Small intestine (tissue), 7 donors: Measurements from ENCODE around the gene CLEC6A. TPM values are rescaled to one million over a fixed set of nuclear protein-coding genes. Genes with fewer than 3 reads are reported as not detected.

Experiments used
- DNase-seq, 2 donors: peaks; one replicate each; pipeline versions ENCODE4 v3.0.0 to v3.0.0-alpha.2; 2013
- FAIRE-seq: peaks from 2 replicates; lab custom pipeline; 2012; peaks lifted over from hg19 to GRCh38; lab: Jason Lieb, UNC
- H3K27ac ChIP-seq, 3 donors: one replicate each; pipeline ENCODE4 v1.5.1; 2013; ENCODE audit warnings: low read length in 2 of 3, mild to moderate bottlenecking in 2 of 3, control low read depth in 1 of 3, inconsistent platforms in 1 of 3, low read depth in 1 of 3, moderate library complexity in 1 of 3
- H3K27me3 ChIP-seq, 3 donors: one replicate each; pipeline ENCODE4 v1.6.1; 2013; ENCODE audit warnings: low read length in 3 of 3, inconsistent platforms in 1 of 3; ENCODE audit not compliant: control insufficient read depth in 3 of 3, insufficient read depth in 3 of 3
- H3K36me3 ChIP-seq, 3 donors: one replicate each; pipeline ENCODE4 v1.6.1; 2013; ENCODE audit warnings: low read length in 3 of 3, inconsistent platforms in 1 of 3, low read depth in 1 of 3, mild to moderate bottlenecking in 1 of 3, moderate library complexity in 1 of 3; ENCODE audit not compliant: control insufficient read depth in 3 of 3, insufficient read depth in 2 of 3
- H3K4me1 ChIP-seq, 3 donors: one replicate each; pipeline ENCODE4 v1.6.1; 2013; ENCODE audit warnings: low read length in 2 of 3, inconsistent platforms in 1 of 3, low read depth in 1 of 3, mild to moderate bottlenecking in 1 of 3, moderate library complexity in 1 of 3; ENCODE audit not compliant: control insufficient read depth in 3 of 3, insufficient read depth in 2 of 3
- H3K4me3 ChIP-seq, 3 donors: one replicate each; pipeline ENCODE4 v1.5.1; 2013; ENCODE audit warnings: low read length in 3 of 3, control low read depth in 1 of 3, inconsistent platforms in 1 of 3, low read depth in 1 of 3, mild to moderate bottlenecking in 1 of 3, moderate library complexity in 1 of 3
- H3K9me3 ChIP-seq, 2 donors: one replicate each; pipeline ENCODE4 v1.6.1; 2013; ENCODE audit warnings: low read depth in 1 of 2, low read length in 1 of 2; ENCODE audit not compliant: control insufficient read depth in 2 of 2, insufficient read depth in 1 of 2
- WGBS, 3 donors: extraction: QIAGEN DNeasy Blood & Tissue Kit; methylation state at CpG; one replicate each; pipeline ENCODE4 v1.1.7; 2013; 5-methylcytosine and 5-hydroxymethylcytosine counted together
- polyA plus RNA-seq, 4 donors: library from polyadenylated mRNA; stranded (reverse) in 3 of 4; unstranded in 1 of 4; fragments of 200-250 nt in 3 of 4; fragments of 120-200 nt in 1 of 4; gene quantifications; one replicate each; pipeline versions ENCODE4 v1.2.1 to v1.2.3, GENCODE V29; 2013
- donor health status: healthy with polysubstance abuse.
- donor health status: control.
- donor health status: control.
- donor health status: Bipolar disorder and iron deficiency.
- donor health status: healthy.

The CLEC6A gene
- polyA plus RNA-seq, 4 donors = 0.04 TPM; not detected in 3

DNA sequence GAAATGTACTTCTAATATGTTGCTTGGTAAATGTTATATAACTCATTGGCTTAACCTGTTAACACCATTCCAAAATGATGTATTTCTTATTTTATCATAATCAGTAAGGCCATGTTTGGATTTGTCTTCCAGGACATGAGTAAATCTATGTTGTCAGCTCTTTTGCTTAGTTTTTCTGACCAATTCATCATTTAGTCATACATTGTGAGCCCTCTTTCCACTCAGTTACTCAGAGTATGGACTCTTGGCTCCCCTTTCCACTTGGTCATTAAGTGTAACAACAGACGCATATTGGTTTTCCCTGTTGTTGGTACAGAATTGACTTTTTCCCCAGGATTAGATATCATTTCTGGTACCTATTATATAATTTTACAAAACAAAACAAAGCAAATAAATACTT, 48.6 kb downstream of the CLEC6A start:
- no peak overlapping the region for H3K27ac ChIP-seq
- H3K4me3 ChIP-seq = no peak overlapping the region
- no peaks in the 10 kb centered on the region for H3K9me3 ChIP-seq
- no peak for FAIRE-seq
- H3K36me3 ChIP-seq = no peaks in the 10 kb centered on the region
- DNase-seq = no peak
- 90 to 97% (median 94%) methylated on average over 1 of the region's 1 CpG for WGBS, 3 donors
- H3K27me3 ChIP-seq = peaks cover 0 to 2% (median 0%) of the 10 kb centered on the region in 3 donors
- no peaks in the 10 kb centered on the region for H3K4me1 ChIP-seq

DNA sequence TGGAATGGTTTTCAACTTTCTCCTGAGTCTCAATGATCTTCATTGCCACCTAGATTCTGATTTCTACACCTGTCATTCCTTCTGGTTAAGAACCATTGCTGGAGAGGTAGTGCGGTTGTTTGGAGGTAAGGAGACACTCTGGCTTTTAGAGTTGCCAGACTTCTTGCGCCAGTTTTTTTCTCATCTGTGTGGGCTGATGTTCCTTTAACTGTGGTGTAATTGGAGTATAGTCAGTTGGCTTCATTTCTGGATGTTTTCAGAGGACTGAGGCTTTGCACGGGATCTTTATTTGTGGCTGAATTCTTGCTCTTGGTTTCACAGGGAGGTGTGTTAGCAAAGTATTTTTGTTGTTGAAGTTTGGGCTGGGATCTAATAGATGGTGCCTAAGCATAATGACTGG, 51.8 kb downstream of the CLEC6A start:
- Histone ChIP-seq H3K4me3 (no peak overlapping the region), H3K4me1 (no peaks in the 10 kb centered on the region), H3K27ac (no peak overlapping the region), H3K9me3 (no peaks in the 10 kb centered on the region), H3K27me3 (no peaks in the 10 kb centered on the region), H3K36me3 (no peaks in the 10 kb centered on the region)
- 92 to 94% (median 92%) methylated on average over 3 of the region's 3 CpGs for WGBS, 3 donors
- FAIRE-seq (no peak), DNase-seq (no peak)

DNA sequence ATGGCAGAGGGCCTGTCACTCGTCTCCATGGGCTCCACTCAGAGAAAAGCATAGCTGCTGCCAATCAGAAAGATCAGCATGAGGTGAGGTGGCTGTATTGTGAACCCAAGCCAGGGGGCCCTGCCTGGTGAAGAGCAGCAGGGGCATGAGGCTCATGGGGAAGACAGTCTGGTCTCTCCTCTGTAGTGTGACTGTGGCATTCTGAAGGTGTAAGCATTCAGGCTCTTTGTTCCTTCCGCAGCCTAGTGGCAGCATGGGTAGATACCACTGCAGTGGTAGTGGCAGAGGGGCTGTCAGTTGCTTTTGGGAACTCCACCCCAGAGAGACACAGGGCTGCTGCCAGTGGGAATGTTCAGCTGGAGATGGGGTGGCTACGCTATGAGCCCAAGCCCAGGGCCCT, 52.5 kb downstream of the CLEC6A start:
- FAIRE-seq (no peak), DNase-seq (no peak)
- WGBS, 3 donors = 83 to 91% (median 89%) methylated on average over 3 of the region's 3 CpGs

DNA sequence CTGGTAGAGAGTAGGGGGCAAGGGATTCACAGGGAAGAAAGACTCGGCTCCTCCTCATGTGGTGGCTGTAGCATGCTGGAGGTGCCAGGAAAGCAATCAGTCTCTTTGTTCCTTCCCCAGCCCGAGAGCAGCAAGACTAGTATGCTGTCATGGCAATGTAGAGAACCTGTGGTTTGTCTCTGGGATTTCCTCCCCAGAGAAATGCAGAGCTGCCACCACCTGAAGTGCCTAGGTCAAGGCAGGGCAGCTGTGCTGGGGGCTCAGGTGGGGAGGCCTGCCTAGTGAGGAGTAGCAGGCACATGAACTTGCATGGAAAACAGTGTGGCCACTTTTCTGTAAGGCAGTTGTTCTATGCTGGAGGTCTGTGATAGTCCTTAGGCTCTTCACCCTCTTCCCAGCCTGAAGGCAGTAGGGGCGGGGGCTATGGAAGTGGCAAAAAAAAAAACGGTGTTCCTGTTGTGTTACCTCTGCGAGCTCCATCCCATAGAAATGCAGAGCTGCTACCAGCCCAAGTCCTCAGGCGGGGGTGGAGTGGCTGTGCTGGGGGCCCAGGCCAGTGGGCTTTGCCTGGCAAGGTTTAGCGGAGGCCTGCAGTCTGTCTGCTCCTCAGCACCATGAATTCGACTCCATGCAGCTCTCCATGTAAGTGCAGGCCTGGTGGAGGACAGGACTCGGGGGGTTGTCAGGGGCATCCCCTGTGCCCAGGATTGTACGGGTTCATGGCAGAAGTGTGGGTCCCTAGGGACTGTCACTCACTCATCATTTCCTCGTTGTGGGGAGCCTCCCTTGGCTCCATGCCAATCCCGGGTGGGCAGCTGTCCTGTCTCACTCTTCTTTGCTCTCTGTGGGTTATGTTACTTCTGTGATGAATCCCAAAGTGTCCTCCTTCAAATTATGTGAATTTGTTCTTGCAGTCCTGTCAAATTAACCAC, 53.4 kb downstream of the CLEC6A start:
- Histone ChIP-seq H3K27ac (no peak overlapping the region), H3K4me3 (no peak overlapping the region), H3K27me3 (no peaks in the 10 kb centered on the region), H3K36me3 (no peaks in the 10 kb centered on the region), H3K9me3 (no peaks in the 10 kb centered on the region), H3K4me1 (no peaks in the 10 kb centered on the region)
- FAIRE-seq (no peak), DNase-seq (no peak)
- 58 to 68% (median 61%) methylated on average over 12 of the region's 12 CpGs for WGBS, 3 donors

More for the DNA sequence above, 52.5 kb downstream of the CLEC6A start:
- H3K36me3 ChIP-seq = no peaks in the 10 kb centered on the region
- H3K4me1 ChIP-seq = no peaks in the 10 kb centered on the region
- H3K27me3 ChIP-seq = no peaks in the 10 kb centered on the region
- H3K9me3 ChIP-seq = no peaks in the 10 kb centered on the region
- no peak overlapping the region for H3K4me3 ChIP-seq
- H3K27ac ChIP-seq = no peak overlapping the region

DNA sequence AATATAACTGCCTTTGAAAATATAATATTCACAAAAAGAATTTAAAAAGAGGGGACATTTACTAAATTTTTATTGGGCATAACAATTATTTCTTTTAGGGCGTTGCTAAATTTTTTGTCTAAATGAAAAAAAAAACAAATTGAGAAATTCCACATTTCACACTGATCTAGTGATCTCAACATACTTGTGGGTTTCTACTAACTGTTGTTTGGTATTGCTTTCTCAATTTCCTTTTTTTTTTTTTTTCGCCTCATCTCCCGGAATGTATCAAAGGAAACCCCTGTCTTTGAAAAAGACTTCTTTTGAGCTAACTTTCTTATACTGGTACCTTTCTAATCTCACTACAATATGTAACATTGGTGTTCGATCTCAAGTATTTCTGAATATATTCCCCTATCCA, 57.5 kb downstream of the CLEC6A start, which contains the start of gene CLEC4D:
Gene CLEC4D (plus strand): TSS at position 248 of the 400 bp plus-strand sequence. CDS start 230 bp downstream, outside the sequence.
- WGBS, 3 donors = 70 to 90% (median 73%) methylated on average over 4 of the region's 4 CpGs
- Histone ChIP-seq H3K27ac (no peak within 1 kb of the TSS), H3K4me1 (no peaks in the 10 kb centered on the region), H3K4me3 (no peak within 1 kb of the TSS), H3K36me3 (no peaks in the 10 kb centered on the region), H3K27me3 (no peaks in the 10 kb centered on the region), H3K9me3 (no peaks in the 10 kb centered on the region)
- DNase-seq (no peak), FAIRE-seq (no peak)

DNA sequence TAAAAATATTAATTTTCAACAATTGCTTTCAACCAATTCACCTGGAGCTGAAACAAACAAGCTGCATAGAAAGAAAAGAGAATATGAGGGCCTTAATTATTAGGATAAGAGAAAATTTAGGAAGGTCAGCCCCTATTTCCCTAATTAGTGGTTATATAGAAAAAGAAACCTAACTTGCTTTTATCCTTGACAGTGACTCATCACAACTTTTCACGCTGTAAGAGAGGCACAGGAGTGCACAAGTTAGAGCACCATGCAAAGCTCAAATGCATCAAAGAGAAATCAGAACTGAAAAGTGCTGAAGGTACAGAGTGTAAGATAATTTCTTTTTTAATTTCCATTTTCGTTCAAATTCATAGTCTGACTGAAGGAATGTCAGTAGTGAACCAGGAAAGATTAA, 62.2 kb downstream of the CLEC6A start:
- WGBS, 3 donors = 48 to 69% (median 56%) methylated on average over 2 of the region's 2 CpGs
- Histone ChIP-seq H3K4me3 (no peak overlapping the region), H3K9me3 (no peaks in the 10 kb centered on the region), H3K4me1 (no peaks in the 10 kb centered on the region), H3K27ac (no peak overlapping the region), H3K36me3 (no peaks in the 10 kb centered on the region), H3K27me3 (no peaks in the 10 kb centered on the region)
- FAIRE-seq (no peak), DNase-seq (no peak)

DNA sequence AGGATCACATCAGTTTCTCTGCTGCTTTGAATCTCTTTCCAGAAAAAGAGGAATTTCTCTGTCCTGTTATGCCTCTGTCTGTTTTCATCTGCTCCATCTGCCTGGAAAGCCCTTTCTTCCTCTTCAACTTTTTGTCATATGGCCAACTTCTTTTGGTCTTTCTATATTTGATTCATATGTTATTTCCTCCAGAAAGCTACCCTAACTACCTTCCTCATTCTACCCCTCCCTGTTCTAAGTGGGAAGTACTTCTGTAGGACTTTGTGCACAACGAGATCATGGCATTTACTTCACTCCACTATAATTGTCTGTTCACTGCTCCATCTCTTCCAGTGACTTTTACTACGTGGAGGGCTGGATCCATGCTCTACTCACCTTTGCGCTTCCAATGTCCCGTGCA, 63.4 kb downstream of the CLEC6A start:
- Histone ChIP-seq H3K4me3 (no peak overlapping the region), H3K27ac (no peak overlapping the region), H3K27me3 (no peaks in the 10 kb centered on the region), H3K36me3 (no peaks in the 10 kb centered on the region), H3K4me1 (no peaks in the 10 kb centered on the region), H3K9me3 (no peaks in the 10 kb centered on the region)
- DNase-seq (no peak), FAIRE-seq (no peak)
- WGBS, 3 donors = 60 to 68% (median 62%) methylated on average over 4 of the region's 4 CpGs

DNA sequence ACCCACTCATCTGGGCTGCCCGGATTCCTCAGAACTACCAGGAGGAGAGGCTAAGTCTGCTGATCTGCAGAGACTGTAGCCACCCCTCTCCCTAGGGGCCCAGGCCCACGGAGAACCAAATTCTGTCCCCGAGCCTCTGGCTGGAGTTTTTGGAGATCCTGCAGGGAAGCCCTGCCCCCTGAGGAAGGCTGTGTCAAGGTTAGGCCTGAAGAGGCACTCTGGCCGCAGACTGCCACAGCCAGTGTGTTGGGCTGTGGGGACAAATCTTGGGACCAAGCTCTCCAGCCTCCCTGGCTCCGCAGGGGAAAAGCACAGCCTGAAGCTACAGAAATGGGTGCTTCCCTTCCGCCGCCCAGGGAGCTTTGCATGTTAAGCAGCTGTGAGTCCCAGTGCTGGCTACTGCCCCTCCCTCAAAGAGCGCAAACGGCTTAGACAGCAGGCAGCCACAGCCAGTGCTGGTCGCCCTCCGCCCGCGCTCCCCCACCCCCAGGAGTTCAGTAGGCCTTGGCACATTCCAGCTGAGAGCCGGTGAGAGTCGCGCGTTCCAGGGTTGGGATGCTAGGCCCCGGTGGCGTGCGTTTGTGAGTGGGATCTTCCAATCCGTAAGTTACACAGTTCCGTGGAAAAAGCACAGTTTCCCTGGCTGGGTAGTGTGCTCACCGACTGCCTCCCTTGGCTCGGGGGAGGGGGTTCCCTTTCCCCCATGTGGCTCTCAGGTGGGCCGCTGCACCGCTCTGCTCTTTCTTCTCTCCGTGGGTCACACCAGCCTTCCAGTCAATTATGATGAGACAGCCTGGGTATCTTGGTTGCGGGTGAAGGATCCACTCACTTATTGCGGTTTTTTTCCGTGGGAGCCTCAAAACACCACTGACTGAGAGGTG, 71.7 kb downstream of the CLEC6A start:
- H3K27ac ChIP-seq = no peak overlapping the region
- H3K27me3 ChIP-seq = peaks cover 0 to 5% (median 3%) of the 10 kb centered on the region in 3 donors
- H3K4me3 ChIP-seq = no peak overlapping the region
- DNase-seq (no peak), FAIRE-seq (no peak)
- no peaks in the 10 kb centered on the region for H3K36me3 ChIP-seq
- no peaks in the 10 kb centered on the region for H3K9me3 ChIP-seq
- H3K4me1 ChIP-seq = no peaks in the 10 kb centered on the region
- WGBS, 3 donors = 79 to 85% (median 80%) methylated on average over 30 of the region's 30 CpGs
